ENCODE data around the gene ALX3. TPM values are rescaled to one million over a fixed set of nuclear protein-coding genes. Genes with fewer than 3 reads are reported as not detected.

The ALX3 gene
- total RNA-seq, 6 donors from 2014 or later = 0.24 TPM; not detected in 5

- no peak overlapping the region for H3K27ac ChIP-seq
- H3K4me1 ChIP-seq = peaks cover 29 to 36% (median 31%) of the 10 kb centered on the region in 4 donors
- ATAC-seq (ENCODE audit: low FRiP score in 2 of 2) = peak in 1 of 2 donors; percentile 23
- 17 to 20% methylated on average over 18 to 64 of the region's 64 CpGs for whole genome bisulfite sequencing, 2 donors
- TF ChIP-seq POLR2A (IDR thresholded peaks at IDR 0.05) = no peak
- TF ChIP-seq POLR2AphosphoS5 (IDR thresholded peaks at IDR 0.05) = no peak
- TF ChIP-seq CTCF (IDR thresholded peaks at IDR 0.05) = peak in 1 of 6 experiments; percentile 4
- TF ChIP-seq EP300 (IDR thresholded peaks at IDR 0.05) = no peak
- no peaks in the 10 kb centered on the region for H3K36me3 ChIP-seq
- peak in 1 of 2 donors; percentile 83 for DNase-seq
- H3K27me3 ChIP-seq = peaks cover 2 to 54% (median 37%) of the 10 kb centered on the region in 4 donors
- peak overlapping the region in 2 of 4 donors; percentile 17 to 24 for H3K4me3 ChIP-seq
- H3K9me3 ChIP-seq = no peaks in the 10 kb centered on the region
Observed at GRCh38 chr1:110069404-110070281, 829 bp downstream of the ALX3 start.

- Histone ChIP-seq H3K4me1 (peaks cover 29 to 36% (median 31%) of the 10 kb centered on the region in 4 donors), H3K4me3 (peak overlapping the region in 1 of 4 donors; percentile 20), H3K36me3 (no peaks in the 10 kb centered on the region), H3K27ac (no peak overlapping the region), H3K27me3 (peaks cover 2 to 54% (median 37%) of the 10 kb centered on the region in 4 donors), H3K9me3 (no peaks in the 10 kb centered on the region)
- 8 to 13% methylated on average over 50 to 66 of the region's 68 CpGs for WGBS, 2 donors
- DNase-seq = peak in 1 of 2 donors; percentile 85
- ATAC-seq (ENCODE audit: low FRiP score in 2 of 2) = peak in 1 of 2 donors; percentile 34
- TF ChIP-seq POLR2AphosphoS5 (IDR thresholded peaks at IDR 0.05) (peak in 1 of 2 donors; percentile 44), POLR2A (IDR thresholded peaks at IDR 0.05) (no peak)
Observed at GRCh38 chr1:110068646-110069403, 1.6 kb downstream of the ALX3 start.

- WGBS, 2 donors = 15 to 17% methylated on average over 19 to 63 of the region's 68 CpGs
- Histone ChIP-seq H3K4me3 (no peak overlapping the region), H3K27ac (no peak overlapping the region), H3K36me3 (no peaks in the 10 kb centered on the region), H3K9me3 (no peaks in the 10 kb centered on the region), H3K27me3 (peaks cover 2 to 54% (median 37%) of the 10 kb centered on the region in 4 donors), H3K4me1 (peaks cover 29 to 36% (median 31%) of the 10 kb centered on the region in 4 donors)
- peak in 1 of 2 donors; percentile 83 for DNase-seq
- peak in 1 of 2 donors; percentile 6 for ATAC-seq (ENCODE audit: low FRiP score in 2 of 2)
- TF ChIP-seq POLR2AphosphoS5 (IDR thresholded peaks at IDR 0.05) (no peak), POLR2A (IDR thresholded peaks at IDR 0.05) (no peak), EP300 (IDR thresholded peaks at IDR 0.05) (no peak), CTCF (IDR thresholded peaks at IDR 0.05) (no peak)
Observed at GRCh38 chr1:110067893-110068645, 2.4 kb downstream of the ALX3 start.

- no peak for ATAC-seq (ENCODE audit: low FRiP score in 2 of 2)
- WGBS, 2 donors = 47 to 63% methylated on average over 14 to 20 of the region's 23 CpGs
- TF ChIP-seq EP300 (IDR thresholded peaks at IDR 0.05) (no peak), POLR2AphosphoS5 (IDR thresholded peaks at IDR 0.05) (no peak), CTCF (IDR thresholded peaks at IDR 0.05) (no peak), POLR2A (IDR thresholded peaks at IDR 0.05) (no peak)
- Histone ChIP-seq H3K4me3 (no peak overlapping the region), H3K27ac (no peak overlapping the region), H3K9me3 (no peaks in the 10 kb centered on the region), H3K27me3 (peaks cover 2 to 54% (median 37%) of the 10 kb centered on the region in 4 donors), H3K4me1 (peaks cover 29 to 36% (median 31%) of the 10 kb centered on the region in 4 donors), H3K36me3 (no peaks in the 10 kb centered on the region)
- peak in 1 of 2 donors; percentile 75 for DNase-seq
Observed at GRCh38 chr1:110067479-110067892, 3.0 kb downstream of the ALX3 start.
